Adrenal gland (tissue), 5 donors: Measurements from ENCODE around the gene RALGAPB.

Experiments used
- CTCF ChIP-seq, 6 experiments: fragments of 450-650 bp in 4 of 6; fragments of 200-600 bp in 2 of 6; sonication (generic) in 1 of 6; IDR thresholded peaks; 1 replicate in 5 of 6; 2 replicates in 1 of 6; pipeline versions ENCODE4 v1.5.1 to v1.8.0; 2016 to 2021; ENCODE audit warnings: antibody characterized with exemption in 6 of 6, mild to moderate bottlenecking in 2 of 6, moderate library complexity in 1 of 6
- POLR2A ChIP-seq, 2 donors: fragments of 450-650 bp; IDR thresholded peaks; one replicate each; pipeline ENCODE4 v1.6.1; 2017; ENCODE audit warnings: antibody characterized with exemption in 2 of 2, mild to moderate bottlenecking in 2 of 2, moderate library complexity in 1 of 2
- donor health status: DM: no; HTN: no; CAD: no.

- TF ChIP-seq POLR2A (IDR thresholded peaks at IDR 0.05) = no peak
- TF ChIP-seq CTCF (IDR thresholded peaks at IDR 0.05) = no peak
Measured at GRCh38 chr20:38610521-38610920, 137.9 kb downstream of the RALGAPB start.
